HG03103 (cell line): Measurements from ENCODE around the gene C6orf118.

Experiments used
- ATAC-seq: cut with Tn5 transposase; IDR thresholded peaks from one replicate; pipeline ENCODE4 v1.9.1; 2021; ENCODE audit warnings: low read depth; ENCODE audit not compliant: unreplicated experiment

C6orf118 gene

GRCh38 chr6:165308926-165309731 is at the start of gene C6orf118:
TSS of gene C6orf118 (minus strand) at chr6:165309605. CDS start at chr6:165309586, 19 bp downstream.
- no peak for ATAC-seq

- no peak for ATAC-seq
Measured at GRCh38 chr6:165345700-165346099, 36.3 kb upstream of the C6orf118 start.

- no peak for ATAC-seq
Measured at GRCh38 chr6:165340532-165340931, 31.1 kb upstream of the C6orf118 start.

GRCh38 chr6:165325609-165326008 is 16.2 kb upstream of the C6orf118 start:
- no peak for ATAC-seq

DNA sequence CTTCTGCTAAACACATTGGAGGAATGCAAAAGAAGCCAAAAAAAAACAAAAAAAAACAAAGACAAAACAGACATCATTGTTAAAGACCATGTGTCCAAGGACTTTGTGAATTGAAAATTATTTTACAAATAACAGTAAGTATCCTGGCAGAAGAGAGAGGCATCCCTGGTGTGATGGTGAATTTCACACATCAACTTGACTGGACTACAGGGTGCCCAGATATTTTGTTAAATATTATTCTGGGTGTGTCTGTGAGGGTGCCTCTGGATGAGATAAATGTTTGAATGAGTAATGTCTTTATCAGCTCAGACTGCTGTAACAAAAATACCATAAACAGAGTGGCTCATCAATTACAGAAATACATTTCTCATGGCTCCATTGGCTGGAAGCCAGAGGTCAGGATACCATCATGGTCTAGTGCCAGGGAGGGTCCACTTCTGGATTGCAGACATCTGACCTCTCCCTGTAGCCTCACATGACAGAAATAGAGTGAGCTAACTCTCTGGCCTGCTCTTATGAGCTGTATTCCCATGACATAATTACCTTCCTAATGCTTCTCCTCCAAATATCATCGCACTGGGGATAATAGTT is 12.2 kb upstream of the C6orf118 start:
- ATAC-seq = no peak

- ATAC-seq = no peak
Measured at GRCh38 chr6:165321150-165321549, 11.7 kb upstream of the C6orf118 start.

GRCh38 chr6:165317723-165318122 is 8.3 kb upstream of the C6orf118 start:
- no peak for ATAC-seq

- ATAC-seq = no peak
Measured at GRCh38 chr6:165306955-165307354, 2.5 kb downstream of the C6orf118 start.

DNA sequence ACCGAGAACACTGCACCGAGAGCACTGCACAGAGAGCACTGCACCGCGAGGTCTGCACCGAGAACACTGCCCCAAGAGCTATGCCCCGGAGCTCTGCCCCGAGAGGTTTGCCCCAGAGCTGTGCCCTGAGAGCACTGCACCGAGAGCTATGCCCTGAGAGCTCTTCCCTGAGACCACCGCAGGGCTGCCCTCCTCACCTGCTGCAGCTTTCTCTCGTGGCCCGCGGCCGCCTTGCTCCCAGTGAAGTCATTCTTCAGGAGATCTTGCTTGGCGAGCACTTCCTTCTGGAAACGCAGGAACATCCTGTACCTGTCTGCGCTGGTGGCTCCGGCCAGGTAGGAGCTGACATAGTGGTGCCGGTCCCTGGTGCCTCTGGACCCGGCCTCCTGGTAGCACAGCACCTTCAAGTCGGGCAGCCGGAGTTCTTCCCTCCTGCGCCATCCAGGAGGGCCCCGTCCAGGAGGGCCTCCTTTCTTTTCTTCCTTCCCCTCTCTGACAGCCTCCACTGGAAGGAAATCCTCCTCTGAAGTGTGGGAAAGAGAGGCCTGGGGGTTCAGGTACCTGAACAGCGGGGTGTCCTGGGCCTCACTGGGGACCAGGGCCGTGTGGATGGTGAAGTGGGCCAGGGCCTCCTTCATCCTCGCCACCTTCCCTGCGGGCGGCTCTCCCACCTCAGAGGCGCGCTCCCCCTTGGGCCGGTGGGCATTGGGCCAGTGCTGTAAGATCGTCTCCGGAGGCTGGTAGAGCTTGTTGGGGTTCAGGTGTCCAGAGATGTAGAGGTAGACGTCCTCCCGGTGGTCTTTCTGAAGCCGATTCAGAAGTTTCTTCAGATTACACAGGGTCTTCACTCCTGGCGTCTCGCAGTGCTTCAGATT is 7.8 kb downstream of the C6orf118 start:
- ATAC-seq = no peak

DNA sequence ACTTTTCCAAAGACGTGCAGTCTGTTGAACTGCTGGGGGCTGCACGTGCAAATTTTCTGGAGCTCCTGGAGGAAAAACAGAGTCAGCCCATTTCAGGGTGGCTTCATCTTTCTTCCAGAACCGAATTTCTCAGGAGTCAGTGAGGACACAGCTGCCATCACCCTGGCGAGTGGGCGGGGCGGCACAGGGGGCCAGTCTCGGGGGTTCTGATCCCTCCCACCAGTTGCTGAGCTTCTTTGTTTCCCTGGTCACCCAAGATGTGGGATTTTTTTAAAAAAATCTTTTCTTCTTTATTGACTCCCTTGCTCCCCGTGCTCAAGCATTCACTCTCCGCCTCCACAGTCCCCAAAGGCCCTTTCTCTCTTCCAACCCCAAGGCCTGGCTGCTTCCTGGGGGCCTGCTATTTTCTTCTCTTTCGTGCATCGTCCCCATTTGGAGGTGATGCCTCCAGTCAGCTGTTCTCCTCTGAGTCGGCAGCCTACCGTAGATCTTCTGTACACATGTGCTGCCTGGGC is 8.9 kb downstream of the C6orf118 start:
- no peak for ATAC-seq

- ATAC-seq = no peak
Measured at GRCh38 chr6:165298875-165299274, 10.5 kb downstream of the C6orf118 start.

DNA sequence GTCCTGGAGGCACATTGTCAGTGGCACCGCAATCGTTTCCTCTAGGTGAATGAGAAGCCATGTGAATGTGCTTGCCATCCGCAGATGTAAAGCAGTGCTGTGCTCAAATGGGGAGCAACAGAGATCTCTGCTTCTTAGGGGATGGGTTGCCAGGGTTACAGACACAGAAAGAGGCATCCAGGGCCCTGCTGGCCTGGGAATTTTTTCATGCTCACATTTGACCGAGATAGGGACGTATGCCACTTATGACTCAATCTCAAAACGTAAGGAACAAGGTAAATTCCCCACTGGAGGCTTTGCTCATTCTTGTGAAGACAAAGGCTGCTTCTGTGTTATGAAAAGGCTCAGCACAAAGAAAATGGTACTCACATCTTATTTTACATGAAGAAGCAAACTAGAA is 11.0 kb downstream of the C6orf118 start:
- no peak for ATAC-seq

GRCh38 chr6:165292657-165293056 is 16.7 kb downstream of the C6orf118 start:
- ATAC-seq = no peak

GRCh38 chr6:165274611-165275010 is 34.8 kb downstream of the C6orf118 start:
- no peak for ATAC-seq

DNA sequence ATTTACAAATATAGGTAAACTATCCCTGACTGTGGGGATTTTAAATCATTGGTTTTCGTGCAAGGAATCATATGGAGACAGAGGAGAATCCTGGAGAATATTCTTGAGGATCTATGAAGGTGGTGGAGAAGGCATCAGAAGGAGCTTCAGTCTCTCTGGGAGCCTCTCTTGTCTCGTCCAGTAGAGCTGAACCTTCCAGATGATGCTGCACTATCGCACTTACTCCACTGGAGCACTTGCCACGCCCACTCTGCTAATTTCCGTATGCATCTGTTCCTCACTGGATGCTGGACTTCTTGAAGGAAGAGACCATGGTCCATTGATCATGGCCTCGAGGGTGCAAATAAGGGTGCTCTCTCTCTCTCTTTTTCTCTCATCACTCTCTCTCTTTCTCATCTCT is 36.8 kb downstream of the C6orf118 start:
- ATAC-seq = no peak

DNA sequence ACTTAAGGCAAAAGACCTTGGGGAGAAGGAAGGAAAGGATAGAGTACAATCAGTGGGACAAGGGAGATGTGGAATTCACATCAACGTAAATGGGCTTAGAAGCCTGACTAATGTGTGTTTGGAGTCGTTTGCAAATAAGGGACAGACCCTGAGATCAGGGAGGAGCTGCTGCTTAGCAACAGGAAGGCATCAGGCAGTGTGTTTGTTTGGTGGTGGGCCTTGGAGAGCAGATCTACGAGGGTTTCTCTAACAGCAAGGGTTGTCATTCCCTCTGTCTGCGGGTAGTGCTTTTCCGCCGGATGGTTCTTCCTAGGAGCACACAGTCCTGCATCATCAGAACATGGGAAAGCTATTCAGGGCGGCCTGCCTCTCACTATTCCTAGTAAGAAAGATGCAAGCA is 40.4 kb downstream of the C6orf118 start:
- ATAC-seq = no peak

DNA sequence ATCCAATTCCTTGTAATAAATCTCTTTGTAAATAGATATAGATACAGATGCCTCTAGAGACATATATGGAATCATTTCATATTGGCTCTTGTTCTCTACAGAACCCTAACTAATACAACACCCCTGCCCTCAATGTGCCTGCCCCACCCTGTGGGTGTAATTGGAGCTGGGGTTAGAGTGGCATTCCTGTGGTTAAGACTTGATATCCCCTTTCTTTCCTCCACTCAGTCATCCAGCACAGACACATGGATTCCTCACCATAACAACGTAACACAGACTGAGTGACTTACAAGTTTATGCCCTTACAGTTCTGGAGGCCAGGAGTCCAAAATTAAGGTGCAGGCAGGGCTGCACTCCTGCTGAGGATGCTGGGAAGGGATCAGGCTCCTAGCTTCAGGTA is 42.8 kb downstream of the C6orf118 start:
- ATAC-seq = no peak

DNA sequence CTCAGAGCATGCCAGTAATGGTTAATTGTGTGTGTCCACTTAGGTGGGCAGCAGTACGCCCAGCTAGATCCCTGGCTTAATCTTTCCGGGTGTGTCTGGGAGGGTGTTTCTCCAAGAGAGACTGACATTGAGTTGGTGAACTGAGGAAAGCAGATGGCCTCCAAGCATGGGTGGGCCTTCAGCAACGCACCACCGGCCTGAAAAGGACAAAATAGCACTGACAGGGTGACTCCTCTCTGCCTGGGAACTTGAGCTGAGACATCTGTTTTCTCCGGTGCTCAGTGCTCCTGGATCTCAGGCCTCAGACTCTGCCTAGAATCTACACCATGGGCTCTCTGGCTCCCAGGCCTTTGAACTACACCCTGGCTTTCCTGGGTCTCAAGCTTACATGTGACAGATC is 43.2 kb downstream of the C6orf118 start:
- ATAC-seq = no peak

DNA sequence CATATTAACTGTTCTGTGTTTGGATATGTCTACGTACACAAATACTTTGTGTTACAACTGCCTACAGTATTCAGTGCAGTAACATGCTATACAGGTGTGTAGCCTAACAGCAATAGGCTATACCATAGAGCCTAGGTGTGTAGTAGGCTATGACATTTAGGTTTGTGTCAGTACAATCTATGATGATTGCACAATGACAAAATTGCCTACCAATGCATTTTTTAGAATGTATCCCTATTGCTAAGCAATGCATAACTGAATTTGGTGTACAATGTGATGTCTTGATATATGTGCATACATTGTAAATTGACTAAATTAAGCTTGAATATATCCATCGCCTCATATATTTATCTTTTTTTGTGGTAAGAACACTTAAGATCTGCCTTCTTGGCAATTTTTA is 48.9 kb downstream of the C6orf118 start:
- ATAC-seq = no peak

DNA sequence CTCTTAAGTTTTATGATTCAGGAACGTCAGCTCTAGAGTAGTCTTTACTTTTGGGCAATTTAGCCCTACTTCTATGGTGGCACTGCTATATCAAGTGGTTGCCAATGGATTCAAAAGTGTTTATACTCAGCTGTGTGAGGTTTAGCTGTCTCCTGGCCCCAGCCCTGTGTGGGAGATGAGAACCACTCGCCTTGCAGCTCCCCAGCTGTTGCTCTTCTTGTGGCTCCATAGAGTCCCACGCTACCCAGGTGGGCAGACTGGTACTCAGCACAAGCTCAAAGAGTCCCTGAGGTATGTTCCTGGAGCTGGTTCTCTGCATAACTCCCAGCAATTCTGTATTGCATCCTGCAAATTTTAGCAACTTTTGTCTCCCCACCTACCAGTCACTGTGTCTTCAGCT is 59.6 kb downstream of the C6orf118 start:
- ATAC-seq = no peak

GRCh38 chr6:165245701-165246100 is 63.7 kb downstream of the C6orf118 start:
- no peak for ATAC-seq
